Epidermal melanocyte (primary cell): ENCODE results near the gene SSU72.

Experiments used
- DNase-seq: peaks from one replicate; pipeline ENCODE4 v3.0.0; 2011; ENCODE audit warnings: low spot score; ENCODE audit not compliant: insufficient read length

The SSU72 gene

GRCh38 chr1:1574721-1575537, at the start of gene SSU72:
Gene SSU72 (minus strand): TSS chr1:1574863. CDS start chr1:1574557, 306 bp downstream.
- peak; percentile 93 for DNase-seq

- no peak for DNase-seq
These were observed 49.2 kb upstream of the SSU72 start for GRCh38 chr1:1623631-1624442.

- no peak for DNase-seq
These were observed 48.5 kb upstream of the SSU72 start for GRCh38 chr1:1623181-1623630.

GRCh38 chr1:1622788-1623094, 48.1 kb upstream of the SSU72 start:
- DNase-seq: no peak

- DNase-seq: no peak
These were observed 47.5 kb upstream of the SSU72 start for GRCh38 chr1:1622010-1622787.

GRCh38 chr1:1621173-1622009, 46.7 kb upstream of the SSU72 start:
- no peak for DNase-seq

GRCh38 chr1:1620433-1621139, 45.9 kb upstream of the SSU72 start:
- no peak for DNase-seq

- no peak for DNase-seq
These were observed 45.3 kb upstream of the SSU72 start for GRCh38 chr1:1619917-1620361.

GRCh38 chr1:1618396-1619068, 43.9 kb upstream of the SSU72 start:
- DNase-seq: no peak

- no peak for DNase-seq
These were observed 43.3 kb upstream of the SSU72 start for GRCh38 chr1:1617925-1618324.

GRCh38 chr1:1617516-1617915, 42.9 kb upstream of the SSU72 start:
- no peak for DNase-seq

GRCh38 chr1:1616838-1617237, 42.2 kb upstream of the SSU72 start:
- no peak for DNase-seq

- DNase-seq: peak; percentile 82
These were observed 41.6 kb upstream of the SSU72 start for GRCh38 chr1:1616045-1616790.

GRCh38 chr1:1615256-1616044, 40.8 kb upstream of the SSU72 start, which contains the start of gene MIB2:
Gene MIB2 (plus strand): TSS chr1:1615500. CDS start chr1:1623453, 7,953 bp downstream.
- peak; percentile 100 for DNase-seq

GRCh38 chr1:1614954-1615255, 40.2 kb upstream of the SSU72 start:
- no peak for DNase-seq

- DNase-seq: no peak
These were observed 39.7 kb upstream of the SSU72 start for GRCh38 chr1:1614204-1614953.

- no peak for DNase-seq
These were observed 38.9 kb upstream of the SSU72 start for GRCh38 chr1:1613509-1614082.
